T-helper 1 cell treated with Interleukin-12 subunit alpha and Interleukin-12 subunit beta and Interleukin-4 antibody, amounts not matched to agents 30 μg/mL and 1 μg/mL, for 36 hours (primary cell): Measurements from ENCODE around the gene TRABD2B.

Experiments
- H3K27ac Mint-ChIP-seq: one replicate; pipeline ENCODE4 v1.8.0; 2021; ENCODE audit warnings: mild to moderate bottlenecking, mixed read lengths
- H3K27me3 Mint-ChIP-seq: one replicate; pipeline ENCODE4 v1.8.0; 2021; ENCODE audit warnings: low read depth, mixed read lengths
- H3K36me3 Mint-ChIP-seq: one replicate; pipeline ENCODE4 v1.8.0; 2021; ENCODE audit warnings: low read depth, mixed read lengths
- H3K4me1 Mint-ChIP-seq: one replicate; pipeline ENCODE4 v1.8.0; 2021; ENCODE audit warnings: low read depth, mixed read lengths
- H3K4me3 Mint-ChIP-seq: one replicate; pipeline ENCODE4 v1.8.0; 2021; ENCODE audit warnings: mild to moderate bottlenecking, moderate library complexity, mixed read lengths
- H3K9me3 Mint-ChIP-seq: one replicate; pipeline ENCODE4 v1.8.0; 2021; ENCODE audit warnings: mixed read lengths

Gene TRABD2B

GRCh38 chr1:47797575-47797974 is 199.6 kb downstream of the TRABD2B start:
- H3K27ac Mint-ChIP-seq: no peak overlapping the region

DNA sequence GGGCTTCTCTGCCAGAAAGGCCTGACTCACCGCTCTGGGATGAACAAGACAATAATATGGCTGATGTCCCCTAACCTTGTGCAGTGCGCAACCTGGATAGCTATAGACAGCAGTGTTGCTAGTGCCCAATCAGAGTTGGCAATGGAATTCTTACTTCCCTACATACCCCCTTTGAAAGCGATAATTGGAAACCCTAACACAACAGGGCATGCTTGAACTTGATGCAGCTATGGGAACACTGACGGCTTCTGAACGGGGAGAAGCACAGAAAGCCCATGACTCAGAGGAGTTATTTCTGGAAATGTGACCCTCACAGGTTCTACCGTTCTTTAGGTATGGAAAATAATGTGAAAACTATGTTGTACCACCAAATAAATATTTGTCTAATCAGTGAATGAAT is 200.6 kb downstream of the TRABD2B start:
- Mint-ChIP-seq H3K36me3 (no peaks in the 10 kb centered on the region), H3K27me3 (no peaks in the 10 kb centered on the region), H3K4me3 (no peak overlapping the region), H3K9me3 (no peaks in the 10 kb centered on the region), H3K4me1 (no peaks in the 10 kb centered on the region), H3K27ac (no peak overlapping the region)

More at GRCh38 chr1:47797575-47797974, 199.6 kb downstream of the TRABD2B start:
- Mint-ChIP-seq H3K4me1 (no peaks in the 10 kb centered on the region), H3K9me3 (no peaks in the 10 kb centered on the region), H3K27me3 (no peaks in the 10 kb centered on the region), H3K36me3 (no peaks in the 10 kb centered on the region), H3K4me3 (no peak overlapping the region)

DNA sequence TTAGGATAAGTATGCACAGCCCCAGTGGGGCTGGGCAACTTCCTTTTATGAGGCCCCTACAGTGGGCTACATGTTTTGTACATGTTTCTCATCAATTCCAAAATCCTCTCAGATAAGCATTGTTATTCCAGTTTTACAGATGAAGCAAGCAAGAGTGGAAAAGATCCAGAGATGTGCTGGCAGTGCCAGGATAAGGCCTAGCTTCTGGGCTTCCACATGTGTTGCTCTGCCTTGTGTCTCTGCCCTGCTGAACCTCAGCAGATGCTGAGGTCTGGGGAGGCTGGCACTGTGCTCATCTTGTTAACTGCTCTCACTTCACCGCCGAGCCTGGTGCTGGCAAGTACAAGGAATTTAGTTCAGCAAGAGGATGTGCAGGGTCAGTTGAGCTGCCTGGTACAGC is 202.1 kb downstream of the TRABD2B start:
- Mint-ChIP-seq H3K9me3 (no peaks in the 10 kb centered on the region), H3K4me1 (no peaks in the 10 kb centered on the region), H3K27me3 (no peaks in the 10 kb centered on the region), H3K27ac (no peak overlapping the region), H3K36me3 (no peaks in the 10 kb centered on the region), H3K4me3 (no peak overlapping the region)

DNA sequence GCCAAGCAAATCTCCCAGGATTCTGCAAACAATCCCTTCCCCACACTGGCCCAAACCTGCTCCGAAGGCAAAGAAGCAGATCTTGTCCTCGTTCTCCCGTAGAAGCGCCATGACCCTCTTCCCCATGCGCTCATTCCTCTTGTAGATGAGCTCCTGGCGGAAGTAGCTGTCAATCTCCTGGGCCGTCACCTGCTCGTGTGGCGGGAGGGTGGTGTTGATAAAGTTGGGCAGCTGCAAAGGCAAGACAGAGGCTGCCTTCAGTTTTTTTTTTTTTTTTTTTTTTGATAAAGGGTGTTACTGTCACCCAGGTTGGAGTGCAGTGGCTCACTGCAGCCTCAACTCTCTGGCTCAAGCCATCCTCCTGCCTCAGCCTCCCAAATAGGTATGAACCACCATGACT is 202.7 kb downstream of the TRABD2B start:
- no peak overlapping the region for H3K4me3 Mint-ChIP-seq
- no peak overlapping the region for H3K27ac Mint-ChIP-seq
- H3K9me3 Mint-ChIP-seq: no peaks in the 10 kb centered on the region
- H3K27me3 Mint-ChIP-seq: no peaks in the 10 kb centered on the region
- H3K36me3 Mint-ChIP-seq: no peaks in the 10 kb centered on the region
- H3K4me1 Mint-ChIP-seq: no peaks in the 10 kb centered on the region

GRCh38 chr1:47794081-47794480 is 203.1 kb downstream of the TRABD2B start:
- no peaks in the 10 kb centered on the region for H3K4me1 Mint-ChIP-seq
- H3K4me3 Mint-ChIP-seq: no peak overlapping the region
- no peak overlapping the region for H3K27ac Mint-ChIP-seq
- H3K27me3 Mint-ChIP-seq: no peaks in the 10 kb centered on the region
- H3K9me3 Mint-ChIP-seq: no peaks in the 10 kb centered on the region
- no peaks in the 10 kb centered on the region for H3K36me3 Mint-ChIP-seq

- H3K36me3 Mint-ChIP-seq: no peaks in the 10 kb centered on the region
- no peak overlapping the region for H3K4me3 Mint-ChIP-seq
- H3K27ac Mint-ChIP-seq: no peak overlapping the region
- H3K9me3 Mint-ChIP-seq: no peaks in the 10 kb centered on the region
- no peaks in the 10 kb centered on the region for H3K4me1 Mint-ChIP-seq
- no peaks in the 10 kb centered on the region for H3K27me3 Mint-ChIP-seq
Measured at GRCh38 chr1:47793563-47793962, 203.6 kb downstream of the TRABD2B start.

DNA sequence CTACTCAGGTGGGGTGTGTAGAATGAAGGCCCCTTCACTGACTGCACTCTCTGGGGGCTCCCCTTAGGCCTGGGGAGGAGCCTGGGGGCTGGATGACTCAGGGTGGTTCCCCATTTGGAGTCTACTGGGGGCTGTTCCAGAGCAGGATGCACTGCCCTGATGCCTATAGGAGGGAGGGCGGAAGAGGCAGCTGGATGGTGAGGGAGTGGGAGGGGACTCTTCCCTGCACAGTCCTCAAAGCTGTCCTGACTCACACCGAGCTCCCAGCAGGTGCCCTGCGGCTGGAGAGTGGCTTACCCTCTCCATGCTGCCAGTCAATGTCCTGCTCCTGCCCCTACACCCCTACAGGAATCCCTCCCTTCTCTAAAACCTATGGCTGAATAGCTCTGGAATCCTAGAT is 204.4 kb downstream of the TRABD2B start:
- Mint-ChIP-seq H3K4me1 (no peaks in the 10 kb centered on the region), H3K4me3 (no peak overlapping the region), H3K36me3 (no peaks in the 10 kb centered on the region), H3K27me3 (no peaks in the 10 kb centered on the region), H3K9me3 (no peaks in the 10 kb centered on the region), H3K27ac (no peak overlapping the region)

DNA sequence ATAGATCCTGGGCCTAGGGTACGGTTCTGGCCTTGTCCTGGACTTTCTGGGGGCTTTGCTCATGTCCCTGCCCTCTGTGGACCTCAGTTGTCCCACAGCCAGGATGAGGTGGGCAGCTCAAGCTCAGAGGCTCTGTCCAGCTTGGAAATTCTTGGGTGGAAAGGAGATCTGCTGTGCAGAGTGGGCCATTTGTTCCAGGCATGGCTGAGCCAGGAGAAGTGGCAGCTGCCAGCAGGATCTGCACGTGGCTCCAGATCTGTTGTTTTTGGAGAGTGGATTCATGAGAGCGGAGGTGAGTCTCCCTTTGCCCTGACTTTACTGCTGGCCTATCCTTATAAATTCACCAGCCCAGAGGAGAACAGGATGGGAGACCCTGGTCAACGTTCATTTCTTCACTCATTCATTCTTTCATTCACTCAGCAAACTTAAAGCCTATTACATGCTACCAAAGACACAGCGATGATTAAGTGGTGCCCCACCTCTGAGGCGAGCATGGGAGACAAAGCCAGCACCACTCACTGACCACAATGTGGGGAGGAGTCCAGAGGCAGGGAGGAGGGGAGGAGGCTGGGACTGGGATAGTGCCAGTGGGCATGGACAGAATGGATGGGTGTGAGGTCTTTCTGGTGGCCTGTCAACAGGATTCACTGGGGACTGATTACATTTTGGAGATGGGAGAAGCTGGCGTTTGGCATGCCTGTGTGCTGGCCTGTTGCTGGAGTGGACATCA is 205.1 kb downstream of the TRABD2B start:
- no peaks in the 10 kb centered on the region for H3K36me3 Mint-ChIP-seq
- no peaks in the 10 kb centered on the region for H3K9me3 Mint-ChIP-seq
- H3K27ac Mint-ChIP-seq: no peak overlapping the region
- no peaks in the 10 kb centered on the region for H3K4me1 Mint-ChIP-seq
- H3K27me3 Mint-ChIP-seq: no peaks in the 10 kb centered on the region
- no peak overlapping the region for H3K4me3 Mint-ChIP-seq

- H3K4me1 Mint-ChIP-seq: no peaks in the 10 kb centered on the region
- no peaks in the 10 kb centered on the region for H3K27me3 Mint-ChIP-seq
- no peak overlapping the region for H3K4me3 Mint-ChIP-seq
- no peaks in the 10 kb centered on the region for H3K9me3 Mint-ChIP-seq
- H3K27ac Mint-ChIP-seq: no peak overlapping the region
- H3K36me3 Mint-ChIP-seq: no peaks in the 10 kb centered on the region
Measured at GRCh38 chr1:47788761-47789160, 208.4 kb downstream of the TRABD2B start.

DNA sequence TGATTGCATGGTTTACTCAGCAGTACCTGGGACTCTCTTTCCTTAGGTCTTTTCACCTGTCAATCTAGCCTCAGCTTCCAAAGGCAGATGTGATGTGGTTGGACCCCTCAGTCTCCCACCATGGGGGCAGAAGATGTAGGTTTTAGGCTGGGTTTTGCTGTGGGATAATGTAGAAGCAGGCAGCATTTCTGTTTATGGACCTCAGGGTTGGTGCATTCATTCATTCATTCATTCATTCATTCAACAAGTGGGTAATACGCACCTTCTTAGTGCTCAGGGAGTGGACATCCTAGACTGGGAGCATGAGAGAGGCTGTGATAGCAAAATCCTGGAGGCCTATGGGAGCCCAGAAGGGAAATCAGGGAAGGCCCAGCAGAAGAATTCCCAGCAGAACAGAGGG is 209.6 kb downstream of the TRABD2B start:
- Mint-ChIP-seq H3K4me3 (no peak overlapping the region), H3K36me3 (no peaks in the 10 kb centered on the region), H3K27me3 (no peaks in the 10 kb centered on the region), H3K9me3 (no peaks in the 10 kb centered on the region), H3K27ac (no peak overlapping the region), H3K4me1 (no peaks in the 10 kb centered on the region)

GRCh38 chr1:47786316-47786715 is 210.9 kb downstream of the TRABD2B start:
- Mint-ChIP-seq H3K9me3 (no peaks in the 10 kb centered on the region), H3K4me1 (no peaks in the 10 kb centered on the region), H3K4me3 (no peak overlapping the region), H3K27ac (no peak overlapping the region), H3K36me3 (no peaks in the 10 kb centered on the region), H3K27me3 (no peaks in the 10 kb centered on the region)

- Mint-ChIP-seq H3K9me3 (no peaks in the 10 kb centered on the region), H3K27me3 (no peaks in the 10 kb centered on the region), H3K27ac (no peak overlapping the region), H3K36me3 (no peaks in the 10 kb centered on the region), H3K4me1 (no peaks in the 10 kb centered on the region), H3K4me3 (no peak overlapping the region)
Measured at GRCh38 chr1:47785561-47786271, 211.5 kb downstream of the TRABD2B start.

DNA sequence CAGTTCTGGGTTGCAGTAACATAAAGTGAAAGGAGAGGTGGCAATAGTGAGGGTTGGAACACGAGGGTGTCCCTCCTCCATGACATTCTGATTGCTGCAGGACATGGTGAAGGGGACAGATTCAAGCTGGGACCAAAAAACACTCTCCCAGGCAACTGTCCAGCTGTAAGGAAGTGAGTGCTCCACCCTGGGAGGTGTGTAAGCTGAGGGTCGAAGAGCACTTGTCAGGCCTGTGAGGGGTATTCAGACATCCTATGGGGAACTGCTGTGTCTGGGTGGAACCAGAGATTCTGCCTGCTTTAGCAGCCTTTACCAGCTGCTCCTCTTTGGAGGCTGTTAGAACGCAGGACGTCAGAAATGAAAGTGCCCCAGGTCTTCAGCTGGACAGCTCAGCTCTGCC is 212.1 kb downstream of the TRABD2B start:
- Mint-ChIP-seq H3K27ac (no peak overlapping the region), H3K4me1 (no peaks in the 10 kb centered on the region), H3K36me3 (no peaks in the 10 kb centered on the region), H3K4me3 (no peak overlapping the region), H3K9me3 (no peaks in the 10 kb centered on the region), H3K27me3 (no peaks in the 10 kb centered on the region)

GRCh38 chr1:47784497-47784822 is 212.7 kb downstream of the TRABD2B start:
- Mint-ChIP-seq H3K4me1 (no peaks in the 10 kb centered on the region), H3K36me3 (no peaks in the 10 kb centered on the region), H3K27me3 (no peaks in the 10 kb centered on the region), H3K27ac (no peak overlapping the region), H3K9me3 (no peaks in the 10 kb centered on the region), H3K4me3 (no peak overlapping the region)

DNA sequence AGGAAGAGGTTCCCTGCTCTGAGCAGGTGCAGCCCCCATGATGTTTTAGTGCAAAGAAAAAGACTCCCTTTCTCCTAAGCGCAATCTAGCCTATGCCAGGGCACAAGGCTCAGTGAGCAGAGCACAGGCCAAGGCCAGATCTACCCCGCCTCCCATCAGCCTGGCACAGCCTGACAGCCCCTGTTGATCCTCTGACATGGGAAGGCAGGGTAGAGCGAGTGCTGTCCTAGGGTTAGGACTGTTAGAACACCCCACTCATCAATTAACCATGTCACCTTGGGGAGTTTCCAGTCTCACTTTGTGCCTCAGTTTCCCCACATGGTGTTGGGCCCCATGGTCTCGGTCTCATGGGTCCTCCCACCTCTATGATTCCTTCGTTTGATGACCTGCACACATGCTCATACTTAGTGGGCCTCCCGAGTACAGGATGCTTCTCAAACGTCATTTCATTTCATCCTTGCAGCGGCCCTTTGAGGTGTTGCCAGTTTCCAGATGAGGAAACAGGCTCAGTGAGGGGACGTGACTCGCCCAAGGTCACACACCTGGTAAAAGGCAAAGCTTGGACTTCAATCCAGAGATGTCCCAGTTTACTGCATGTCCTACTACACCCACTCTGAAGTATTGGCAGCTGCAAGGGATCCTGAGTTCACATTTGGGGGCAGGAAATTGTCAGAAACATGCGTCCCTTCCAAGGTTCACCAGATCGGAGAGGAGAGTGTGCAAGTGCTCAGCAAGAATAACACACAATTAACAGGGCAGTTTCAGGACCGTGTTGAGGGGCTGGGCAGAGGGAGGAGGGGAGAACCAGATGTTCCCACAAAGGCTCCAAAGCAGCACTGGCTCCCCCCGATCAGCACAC is 213.3 kb downstream of the TRABD2B start:
- Mint-ChIP-seq H3K9me3 (no peaks in the 10 kb centered on the region), H3K36me3 (no peaks in the 10 kb centered on the region), H3K27me3 (no peaks in the 10 kb centered on the region), H3K27ac (no peak overlapping the region), H3K4me3 (no peak overlapping the region), H3K4me1 (no peaks in the 10 kb centered on the region)
